Stimulated activated naive B cell treated with anti-CD40 and anti-IgM and Interleukin-4, amounts not matched to agents 10 μg/mL and 1 μg/mL and 100 μg/mL, for 72 hours (primary cell): ENCODE data around the gene CR1.
A peak's percentile ranks its signal among the peaks of the same experiment; 100 is the strongest.
"Not testable (repeated sequence)": the region's sequence is repeated elsewhere in the genome, so short reads cannot be mapped to it uniquely, and the experiment has no call there.

Source experiments
- ATAC-seq, 2 donors: fragments of 150-1000 bp; cut with Tn5 transposase; replicated peaks; 2 replicates each; pipeline ENCODE4 v1.10.0; 2021; ENCODE audit warnings: moderate library complexity in 1 of 2
- DNase-seq: peaks from one replicate; pipeline ENCODE4 v3.0.0; 2021
- H3K27ac Mint-ChIP-seq: one replicate; pipeline ENCODE4 v1.8.0; 2022; ENCODE audit warnings: mild to moderate bottlenecking, mixed read lengths
- H3K27me3 Mint-ChIP-seq, 2 donors: one replicate each; pipeline ENCODE4 v1.8.0; 2022; ENCODE audit warnings: mixed read lengths in 2 of 2
- H3K36me3 Mint-ChIP-seq, 2 donors: one replicate each; pipeline ENCODE4 v1.8.0; 2022; ENCODE audit warnings: mixed read lengths in 2 of 2, mild to moderate bottlenecking in 1 of 2
- H3K4me1 Mint-ChIP-seq, 2 donors: one replicate each; pipeline ENCODE4 v1.8.0; 2022; ENCODE audit warnings: mixed read lengths in 2 of 2, mild to moderate bottlenecking in 1 of 2
- H3K4me3 Mint-ChIP-seq, 2 donors: one replicate each; pipeline ENCODE4 v1.8.0; 2022; ENCODE audit warnings: mild to moderate bottlenecking in 2 of 2, mixed read lengths in 2 of 2, moderate library complexity in 1 of 2
- H3K9me3 Mint-ChIP-seq, 2 donors: one replicate each; pipeline ENCODE4 v1.8.0; 2022; ENCODE audit warnings: mixed read lengths in 2 of 2, mild to moderate bottlenecking in 1 of 2

The CR1 gene

GRCh38 chr1:207493212-207493611 is 2.7 kb upstream of the CR1 start:
- Mint-ChIP-seq H3K4me3 (no peak overlapping the region), H3K4me1 (peaks cover 14 to 22% of the 10 kb centered on the region in 2 donors), H3K9me3 (no peaks in the 10 kb centered on the region)

GRCh38 chr1:207494171-207494570 is 1.8 kb upstream of the CR1 start:
- DNase-seq: no peak
- Mint-ChIP-seq H3K27ac (no peak overlapping the region), H3K27me3 (no peaks in the 10 kb centered on the region), H3K4me1 (peaks cover 15 to 25% of the 10 kb centered on the region in 2 donors), H3K4me3 (no peak overlapping the region), H3K9me3 (no peaks in the 10 kb centered on the region), H3K36me3 (no peaks in the 10 kb centered on the region)
- no peak for ATAC-seq

More at GRCh38 chr1:207493212-207493611, 2.7 kb upstream of the CR1 start:
- DNase-seq (no peak), ATAC-seq (peak; percentile 45 to 53)
- no peaks in the 10 kb centered on the region for H3K36me3 Mint-ChIP-seq
- H3K27ac Mint-ChIP-seq: no peak overlapping the region
- no peaks in the 10 kb centered on the region for H3K27me3 Mint-ChIP-seq

GRCh38 chr1:207495281-207495680 is 676 bp upstream of the CR1 start:
- Mint-ChIP-seq H3K4me1 (peaks cover 17 to 30% of the 10 kb centered on the region in 2 donors), H3K4me3 (peak overlapping the region; percentile 89 to 96)
- DNase-seq, H3K27me3 Mint-ChIP-seq, ATAC-seq, H3K36me3 Mint-ChIP-seq, H3K27ac Mint-ChIP-seq, H3K9me3 Mint-ChIP-seq: not testable (repeated sequence)

GRCh38 chr1:207497941-207498340 is 2.0 kb downstream of the CR1 start:
- Mint-ChIP-seq H3K4me3 (no peak overlapping the region), H3K27ac (peak overlapping the region; percentile 70), H3K9me3 (no peaks in the 10 kb centered on the region), H3K4me1 (peaks cover 17 to 30% of the 10 kb centered on the region in 2 donors), H3K27me3 (no peaks in the 10 kb centered on the region), H3K36me3 (no peaks in the 10 kb centered on the region)
- ATAC-seq (no peak), DNase-seq (no peak)

GRCh38 chr1:207499573-207499972 is 3.6 kb downstream of the CR1 start:
- H3K4me1 Mint-ChIP-seq: peaks cover 17 to 39% of the 10 kb centered on the region in 2 donors
- no peaks in the 10 kb centered on the region for H3K36me3 Mint-ChIP-seq
- ATAC-seq (peak; percentile 70 to 75), DNase-seq (peak; percentile 47)
- no peak overlapping the region for H3K27ac Mint-ChIP-seq
- no peaks in the 10 kb centered on the region for H3K27me3 Mint-ChIP-seq
- no peak overlapping the region for H3K4me3 Mint-ChIP-seq
- H3K9me3 Mint-ChIP-seq: no peaks in the 10 kb centered on the region

- peak in 1 of 2 donors; percentile 18 for ATAC-seq
- no peak overlapping the region for H3K27ac Mint-ChIP-seq
- no peaks in the 10 kb centered on the region for H3K27me3 Mint-ChIP-seq
- no peak for DNase-seq
- H3K4me1 Mint-ChIP-seq: peaks cover 17 to 37% of the 10 kb centered on the region in 2 donors
- H3K36me3 Mint-ChIP-seq: no peaks in the 10 kb centered on the region
- no peak overlapping the region for H3K4me3 Mint-ChIP-seq
- no peaks in the 10 kb centered on the region for H3K9me3 Mint-ChIP-seq
Measured at GRCh38 chr1:207500306-207500705, 4.3 kb downstream of the CR1 start.

- no peaks in the 10 kb centered on the region for H3K36me3 Mint-ChIP-seq
- H3K27ac Mint-ChIP-seq: no peak overlapping the region
- DNase-seq (no peak), ATAC-seq (no peak)
- H3K4me3 Mint-ChIP-seq: no peak overlapping the region
- peaks cover 11 to 30% of the 10 kb centered on the region in 2 donors for H3K4me1 Mint-ChIP-seq
- no peaks in the 10 kb centered on the region for H3K9me3 Mint-ChIP-seq
- H3K27me3 Mint-ChIP-seq: no peaks in the 10 kb centered on the region
Measured at GRCh38 chr1:207501071-207501470, 5.1 kb downstream of the CR1 start.

GRCh38 chr1:207502726-207503125 is 6.8 kb downstream of the CR1 start:
- ATAC-seq: no peak
- H3K36me3 Mint-ChIP-seq: peaks cover 2 to 7% of the 10 kb centered on the region in 2 donors
- H3K4me3 Mint-ChIP-seq: no peak overlapping the region
- H3K9me3 Mint-ChIP-seq: no peaks in the 10 kb centered on the region
- H3K27me3 Mint-ChIP-seq: no peaks in the 10 kb centered on the region
- H3K27ac Mint-ChIP-seq: no peak overlapping the region
- peaks cover 8 to 17% of the 10 kb centered on the region in 2 donors for H3K4me1 Mint-ChIP-seq
- DNase-seq: no peak

- Mint-ChIP-seq H3K4me3 (no peak overlapping the region), H3K9me3 (no peaks in the 10 kb centered on the region), H3K4me1 (peaks cover 4 to 16% of the 10 kb centered on the region in 2 donors), H3K27me3 (no peaks in the 10 kb centered on the region), H3K27ac (no peak overlapping the region), H3K36me3 (peaks cover 2 to 7% of the 10 kb centered on the region in 2 donors)
- ATAC-seq: no peak
- DNase-seq: no peak
Measured at GRCh38 chr1:207503950-207504349, 8.0 kb downstream of the CR1 start.

- no peaks in the 10 kb centered on the region for H3K9me3 Mint-ChIP-seq
- peaks cover under 1 to 11% of the 10 kb centered on the region in 2 donors for H3K4me1 Mint-ChIP-seq
- DNase-seq: no peak
- ATAC-seq: no peak
- no peaks in the 10 kb centered on the region for H3K27me3 Mint-ChIP-seq
- no peak overlapping the region for H3K4me3 Mint-ChIP-seq
- no peak overlapping the region for H3K27ac Mint-ChIP-seq
- H3K36me3 Mint-ChIP-seq: peaks cover 2 to 7% of the 10 kb centered on the region in 2 donors
Measured at GRCh38 chr1:207504438-207504837, 8.5 kb downstream of the CR1 start.

- Mint-ChIP-seq H3K36me3 (peaks cover 3 to 15% of the 10 kb centered on the region in 2 donors), H3K9me3 (no peaks in the 10 kb centered on the region), H3K27me3 (no peaks in the 10 kb centered on the region), H3K4me3 (no peak overlapping the region), H3K4me1 (peaks cover 0 to 6% of the 10 kb centered on the region in 2 donors), H3K27ac (no peak overlapping the region)
- DNase-seq (no peak), ATAC-seq (no peak)
Measured at GRCh38 chr1:207510444-207510843, 14.5 kb downstream of the CR1 start.

- Mint-ChIP-seq H3K4me1 (peaks cover 0 to 6% of the 10 kb centered on the region in 2 donors), H3K4me3 (no peak overlapping the region), H3K27ac (no peak overlapping the region), H3K9me3 (no peaks in the 10 kb centered on the region), H3K36me3 (peaks cover 1 to 8% of the 10 kb centered on the region in 2 donors), H3K27me3 (no peaks in the 10 kb centered on the region)
- ATAC-seq: no peak
- no peak for DNase-seq
Measured at GRCh38 chr1:207514890-207515289, 18.9 kb downstream of the CR1 start.

- Mint-ChIP-seq H3K27me3 (no peaks in the 10 kb centered on the region), H3K36me3 (peaks cover 1 to 4% of the 10 kb centered on the region in 2 donors), H3K27ac (no peak overlapping the region), H3K4me3 (no peak overlapping the region), H3K9me3 (no peaks in the 10 kb centered on the region), H3K4me1 (no peaks in the 10 kb centered on the region)
- DNase-seq: no peak
- no peak for ATAC-seq
Measured at GRCh38 chr1:207516729-207517128, 20.8 kb downstream of the CR1 start.

- no peak for ATAC-seq
- no peaks in the 10 kb centered on the region for H3K4me1 Mint-ChIP-seq
- no peaks in the 10 kb centered on the region for H3K9me3 Mint-ChIP-seq
- DNase-seq: no peak
- no peak overlapping the region for H3K27ac Mint-ChIP-seq
- H3K36me3 Mint-ChIP-seq: peaks cover 0 to under 1% of the 10 kb centered on the region in 2 donors
- H3K27me3 Mint-ChIP-seq: no peaks in the 10 kb centered on the region
- H3K4me3 Mint-ChIP-seq: no peak overlapping the region
Measured at GRCh38 chr1:207518608-207519236, 22.8 kb downstream of the CR1 start.

- DNase-seq (no peak), ATAC-seq (no peak)
- no peak overlapping the region for H3K4me3 Mint-ChIP-seq
- H3K27ac Mint-ChIP-seq: no peak overlapping the region
- H3K4me1 Mint-ChIP-seq: no peaks in the 10 kb centered on the region
- H3K9me3 Mint-ChIP-seq: no peaks in the 10 kb centered on the region
- no peaks in the 10 kb centered on the region for H3K27me3 Mint-ChIP-seq
- no peaks in the 10 kb centered on the region for H3K36me3 Mint-ChIP-seq
Measured at GRCh38 chr1:207519505-207520399, 23.8 kb downstream of the CR1 start.
